WTC11 (cell line): Measurements from ENCODE around the gene KIF22.

ENCODE experiments used
- ATF3 ChIP-seq: sonication (generic); formaldehyde crosslinking; conservative IDR thresholded peaks from 2 replicates; pipeline ENCODE4 v1.8.1; 2022; ENCODE audit warnings: mild to moderate bottlenecking, missing genetic modification reagents
- CTCF ChIP-seq: fragments of 200-600 bp; IDR thresholded peaks from 2 replicates; pipeline ENCODE4 v1.8.0; 2022; ENCODE audit warnings: antibody characterized with exemption
- SP1 ChIP-seq: sonication (generic); formaldehyde crosslinking; conservative IDR thresholded peaks from 2 replicates; pipeline ENCODE4 v1.8.1; 2022; ENCODE audit warnings: missing genetic modification reagents
- TEAD4 ChIP-seq: sonication (generic); formaldehyde crosslinking; IDR thresholded peaks from 2 replicates; pipeline ENCODE4 v1.8.0; 2022; ENCODE audit warnings: mild to moderate bottlenecking, missing genetic modification reagents
- TF ChIP-seq, protein P1 (sequence below): sonication (generic); formaldehyde crosslinking; IDR thresholded peaks from 2 replicates; pipeline ENCODE4 v1.8.0; 2022; ENCODE audit warnings: mild to moderate bottlenecking, missing genetic modification reagents
- TF ChIP-seq, protein P2 (sequence below): sonication (generic); formaldehyde crosslinking; IDR thresholded peaks from 2 replicates; pipeline ENCODE4 v1.8.1; 2022; ENCODE audit warnings: missing genetic modification reagents, borderline replicate concordance

DNA sequence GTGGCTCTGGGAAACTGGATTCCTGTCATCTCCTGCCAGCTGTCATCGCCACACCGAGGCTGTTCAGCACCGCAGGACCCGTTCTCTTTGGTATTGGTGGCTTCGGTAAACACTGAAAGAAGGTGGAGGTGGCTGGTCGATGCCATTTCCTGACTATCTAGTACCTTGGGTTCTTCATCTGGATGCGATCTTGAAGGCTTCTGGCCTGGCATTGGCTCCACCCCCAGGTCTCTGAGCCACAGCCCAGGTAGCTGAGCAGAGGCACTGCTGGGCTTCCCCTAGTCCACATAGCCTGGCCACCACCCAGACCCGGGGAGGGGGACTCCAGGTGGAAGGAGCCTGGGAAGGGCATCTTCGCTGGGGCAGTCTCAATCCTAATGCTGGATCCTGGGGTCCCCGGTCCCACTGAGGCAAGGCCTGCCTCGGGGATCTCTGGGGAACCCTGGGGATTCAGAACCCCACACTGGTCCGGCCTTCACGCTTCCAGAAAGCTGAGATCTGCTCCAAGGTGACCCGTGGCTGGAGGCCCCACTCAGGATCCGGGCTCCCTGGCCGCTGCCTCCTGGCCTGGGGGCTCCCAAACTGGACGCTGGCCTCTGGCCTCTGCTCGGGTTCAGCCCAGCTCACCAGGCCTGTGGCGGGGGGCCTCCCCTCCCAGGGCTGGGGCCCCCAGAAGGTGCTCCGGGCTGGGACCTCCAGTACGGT, 46.6 kb upstream of the KIF22 start:
- TF ChIP-seq TEAD4 (CRISPR knock-in tag) (no peak), CTCF (no peak), SP1 (no peak), ATF3 (CRISPR knock-in tag) (no peak)
- TF ChIP-seq, protein P1, sequence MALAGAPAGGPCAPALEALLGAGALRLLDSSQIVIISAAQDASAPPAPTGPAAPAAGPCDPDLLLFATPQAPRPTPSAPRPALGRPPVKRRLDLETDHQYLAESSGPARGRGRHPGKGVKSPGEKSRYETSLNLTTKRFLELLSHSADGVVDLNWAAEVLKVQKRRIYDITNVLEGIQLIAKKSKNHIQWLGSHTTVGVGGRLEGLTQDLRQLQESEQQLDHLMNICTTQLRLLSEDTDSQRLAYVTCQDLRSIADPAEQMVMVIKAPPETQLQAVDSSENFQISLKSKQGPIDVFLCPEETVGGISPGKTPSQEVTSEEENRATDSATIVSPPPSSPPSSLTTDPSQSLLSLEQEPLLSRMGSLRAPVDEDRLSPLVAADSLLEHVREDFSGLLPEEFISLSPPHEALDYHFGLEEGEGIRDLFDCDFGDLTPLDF (CRISPR knock-in tag), result no peak
- TF ChIP-seq, protein P2, sequence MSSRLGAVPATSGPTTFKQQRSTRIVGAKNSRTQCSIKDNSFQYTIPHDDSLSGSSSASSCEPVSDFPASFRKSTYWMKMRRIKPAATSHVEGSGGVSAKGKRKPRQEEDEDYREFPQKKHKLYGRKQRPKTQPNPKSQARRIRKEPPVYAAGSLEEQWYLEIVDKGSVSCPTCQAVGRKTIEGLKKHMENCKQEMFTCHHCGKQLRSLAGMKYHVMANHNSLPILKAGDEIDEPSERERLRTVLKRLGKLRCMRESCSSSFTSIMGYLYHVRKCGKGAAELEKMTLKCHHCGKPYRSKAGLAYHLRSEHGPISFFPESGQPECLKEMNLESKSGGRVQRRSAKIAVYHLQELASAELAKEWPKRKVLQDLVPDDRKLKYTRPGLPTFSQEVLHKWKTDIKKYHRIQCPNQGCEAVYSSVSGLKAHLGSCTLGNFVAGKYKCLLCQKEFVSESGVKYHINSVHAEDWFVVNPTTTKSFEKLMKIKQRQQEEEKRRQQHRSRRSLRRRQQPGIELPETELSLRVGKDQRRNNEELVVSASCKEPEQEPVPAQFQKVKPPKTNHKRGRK (CRISPR knock-in tag), result no peak
